ENCODE measurements around the gene CHTOP. TPM values are rescaled to one million over a fixed set of nuclear protein-coding genes. Genes with fewer than 3 reads are reported as not detected.

Gene CHTOP
- total and polyA plus RNA-seq, 2 of the 8 experiments (the other 6 are each of a cell fraction or from before 2014, with no cell fraction given): 84.6 to 104 TPM

DNA sequence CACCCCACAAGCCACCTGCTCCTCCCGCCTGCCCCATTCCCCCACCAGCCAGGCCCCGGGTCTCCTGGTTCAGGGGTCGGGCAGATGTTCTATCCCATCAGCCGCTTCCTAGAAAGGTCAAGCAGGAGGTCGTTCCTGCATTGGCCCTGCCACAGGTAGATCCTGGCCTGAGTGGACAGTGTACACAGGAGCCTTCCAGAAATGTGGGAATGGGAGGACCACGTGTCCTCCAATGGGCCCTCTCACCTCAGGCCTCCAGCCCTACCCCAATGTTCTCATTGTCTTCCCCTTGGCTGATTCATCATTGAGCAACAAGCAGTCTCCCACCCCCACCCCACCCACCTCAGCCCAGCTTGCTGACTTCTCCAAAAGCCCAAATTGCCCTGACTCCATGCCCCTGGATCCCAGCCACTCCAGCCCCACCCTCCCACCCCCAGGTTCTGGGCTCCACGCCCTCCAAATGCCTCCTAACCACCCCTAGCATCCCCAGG lies 23.0 kb upstream of the CHTOP start (continued):
- TF ChIP-seq CHD7 (IDR thresholded peaks at IDR 0.05; ENCODE audit: insufficient replicate concordance, low read length) (no peak), POLR2AphosphoS5 (IDR thresholded peaks at IDR 0.05; ENCODE audit: low read depth, low read length) (no peak), JUND (IDR thresholded peaks at IDR 0.05; ENCODE audit: low read length) (no peak), RFX5 (IDR thresholded peaks at IDR 0.05; ENCODE audit: borderline replicate concordance, low read depth, low read length) (no peak), CBX8 (IDR thresholded peaks at IDR 0.05; ENCODE audit: borderline replicate concordance, low read depth, low read length) (no peak), USF2 (IDR thresholded peaks at IDR 0.05; ENCODE audit: low read length) (no peak), TAF1 (IDR thresholded peaks at IDR 0.05; ENCODE audit: low read depth, low read length) (no peak), POU5F1 (IDR thresholded peaks at IDR 0.05; ENCODE audit: low read depth, low read length) (no peak)
